GM12892 (cell line): ENCODE measurements around the gene INAVA.

Experiments used
- POLR2A ChIP-seq: IDR thresholded peaks from 2 replicates; pipeline ENCODE4 v1.6.1; 2011; ENCODE audit warnings: low read depth, low read length, control low read depth
- POLR2AphosphoS5 ChIP-seq: IDR thresholded peaks from 2 replicates; pipeline ENCODE4 v1.6.1; 2011; ENCODE audit warnings: low read depth, low read length, control low read depth
- TAF1 ChIP-seq: IDR thresholded peaks from 2 replicates; pipeline ENCODE4 v1.6.1; 2011; ENCODE audit warnings: low read depth, mild to moderate bottlenecking, control low read depth, low read length, borderline replicate concordance

DNA sequence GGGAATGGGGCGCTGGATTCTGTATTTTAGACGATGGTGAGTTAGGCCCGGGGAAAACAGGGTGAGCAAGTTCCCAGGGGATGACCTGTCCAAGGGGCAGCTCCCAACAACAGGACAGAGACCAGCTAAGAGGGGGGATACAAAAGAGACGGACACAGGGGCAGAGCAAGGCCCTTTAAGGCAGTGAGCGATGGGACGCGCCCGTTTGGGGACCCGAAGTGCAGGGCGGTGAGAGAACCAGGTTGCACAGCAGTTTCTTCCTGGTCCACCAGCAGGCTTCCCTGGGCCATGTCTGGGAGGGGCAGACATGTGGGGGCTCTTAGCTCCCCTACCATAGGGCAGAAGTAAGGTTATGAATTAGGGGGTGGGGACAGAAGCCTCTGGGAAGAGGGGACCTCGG lies 22.0 kb downstream of the INAVA start:
- TF ChIP-seq POLR2AphosphoS5, result no peak
- TF ChIP-seq POLR2A, result no peak
- no peak for TF ChIP-seq TAF1
